OCI-LY3 (cell line): Measurements from ENCODE around the gene NLRX1.

ENCODE experiments used
- H2AFZ ChIP-seq: fragments of 200-600, 300-600 bp; shearing (Covaris generic); 2 replicates; pipeline ENCODE4 v1.6.0; 2014; ENCODE audit warnings: antibody characterized with exemption, low read depth, low read length
- H3K27ac ChIP-seq: fragments of 200-600, 300-600 bp; sonication (generic); 2 replicates; pipeline ENCODE4 v1.5.1; 2014; ENCODE audit warnings: mild to moderate bottlenecking, low read length, moderate library complexity, mixed read lengths
- H3K27me3 ChIP-seq: fragments of 200-600, 300-600 bp; sonication (generic); 2 replicates; pipeline ENCODE4 v1.6.1; 2014; ENCODE audit warnings: low read depth, low read length, mixed read lengths
- H3K36me3 ChIP-seq: fragments of 200-600, 300-600 bp; sonication (generic); replicated peaks from 2 replicates; pipeline ENCODE3; 2014; ENCODE audit warnings: low read depth, low read length, mixed read lengths
- H3K4me1 ChIP-seq: fragments of 300-600, 200-600 bp; sonication (generic); 2 replicates; pipeline ENCODE4 v1.6.1; 2014; ENCODE audit warnings: low read length, mixed read lengths
- H3K4me2 ChIP-seq: fragments of 200-600, 300-600 bp; sonication (generic); 2 replicates; pipeline ENCODE4 v1.6.1; 2014; ENCODE audit warnings: low read length, mixed read lengths
- H3K4me3 ChIP-seq: fragments of 300-600, 200-600 bp; sonication (generic); 2 replicates; pipeline ENCODE4 v1.5.1; 2014; ENCODE audit warnings: antibody characterized with exemption, mild to moderate bottlenecking, low read length, moderate library complexity
- H3K79me2 ChIP-seq: fragments of 300-600, 200-600 bp; shearing (Covaris generic); 2 replicates; pipeline ENCODE4 v1.6.1; 2014; ENCODE audit warnings: mild to moderate bottlenecking, low read length, mixed read lengths
- H3K9ac ChIP-seq: fragments of 300-600, 200-600 bp; shearing (Covaris generic); 2 replicates; pipeline ENCODE4 v1.6.0; 2014; ENCODE audit warnings: mild to moderate bottlenecking, low read length, moderate library complexity
- H3K9me3 ChIP-seq: fragments of 200-600, 300-600 bp; shearing (Covaris generic); 2 replicates; pipeline ENCODE4 v1.6.1; 2014; ENCODE audit warnings: low read length, mixed read lengths; ENCODE audit not compliant: insufficient read depth
- H4K20me1 ChIP-seq: fragments of 200-600, 300-600 bp; sonication (generic); 2 replicates; pipeline ENCODE4 v1.6.1; 2016; ENCODE audit warnings: low read length, mixed read lengths; ENCODE audit not compliant: insufficient read depth
- EZH2phosphoT487 ChIP-seq: fragments of 200-600 bp; shearing (Covaris generic); IDR thresholded peaks from 2 replicates; pipeline ENCODE4 v1.6.1; 2018; ENCODE audit warnings: antibody characterized with exemption, mixed run types, low read depth
- TF ChIP-seq, protein P1 (sequence below): fragments of 200-600, 300-600 bp; sonication (generic); IDR thresholded peaks from 2 replicates; pipeline ENCODE4 v1.5.1; 2014; ENCODE audit warnings: antibody characterized with exemption, low read length, low read depth

Gene NLRX1

GRCh38 chr11:119229741-119230140 is 61.2 kb downstream of the NLRX1 start:
- no peak overlapping the region for H3K27ac ChIP-seq
- no peak for TF ChIP-seq EZH2phosphoT487
- TF ChIP-seq, protein P1, sequence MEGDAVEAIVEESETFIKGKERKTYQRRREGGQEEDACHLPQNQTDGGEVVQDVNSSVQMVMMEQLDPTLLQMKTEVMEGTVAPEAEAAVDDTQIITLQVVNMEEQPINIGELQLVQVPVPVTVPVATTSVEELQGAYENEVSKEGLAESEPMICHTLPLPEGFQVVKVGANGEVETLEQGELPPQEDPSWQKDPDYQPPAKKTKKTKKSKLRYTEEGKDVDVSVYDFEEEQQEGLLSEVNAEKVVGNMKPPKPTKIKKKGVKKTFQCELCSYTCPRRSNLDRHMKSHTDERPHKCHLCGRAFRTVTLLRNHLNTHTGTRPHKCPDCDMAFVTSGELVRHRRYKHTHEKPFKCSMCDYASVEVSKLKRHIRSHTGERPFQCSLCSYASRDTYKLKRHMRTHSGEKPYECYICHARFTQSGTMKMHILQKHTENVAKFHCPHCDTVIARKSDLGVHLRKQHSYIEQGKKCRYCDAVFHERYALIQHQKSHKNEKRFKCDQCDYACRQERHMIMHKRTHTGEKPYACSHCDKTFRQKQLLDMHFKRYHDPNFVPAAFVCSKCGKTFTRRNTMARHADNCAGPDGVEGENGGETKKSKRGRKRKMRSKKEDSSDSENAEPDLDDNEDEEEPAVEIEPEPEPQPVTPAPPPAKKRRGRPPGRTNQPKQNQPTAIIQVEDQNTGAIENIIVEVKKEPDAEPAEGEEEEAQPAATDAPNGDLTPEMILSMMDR, result no peak

More at GRCh38 chr11:119229741-119230140, 61.2 kb downstream of the NLRX1 start:
- Histone ChIP-seq H2AFZ (no peak overlapping the region), H3K9me3 (no peaks in the 10 kb centered on the region), H3K79me2 (peaks cover 54% of the 10 kb centered on the region), H3K4me3 (no peak overlapping the region), H3K4me2 (no peak overlapping the region), H3K4me1 (peaks cover 5% of the 10 kb centered on the region), H3K9ac (no peak overlapping the region), H3K27me3 (no peaks in the 10 kb centered on the region), H4K20me1 (peaks cover 26% of the 10 kb centered on the region), H3K36me3 (peaks cover 16% of the 10 kb centered on the region)
